IMR-90 (cell line): Measurements from ENCODE around the gene CCDC97. TPM values are rescaled to one million over a fixed set of nuclear protein-coding genes. Genes with fewer than 3 reads are reported as not detected.
A peak's percentile ranks its signal among the peaks of the same experiment; 100 is the strongest.

Experiments
- ATAC-seq: fragments of 200-7000 bp; cut with Tn5 transposase; 2 replicates; pipeline ENCODE4 v1.9.1; 2020; ENCODE audit warnings: low read depth, mild to moderate bottlenecking, moderate library complexity
- BruUV-seq: library from RNA; stranded (reverse); fragments of 400-500 nt; replicated peaks from 2 replicates; lab custom pipeline; 2021; lab: Mats Ljungman, UMichigan
- CTCF ChIA-PET: fragments of 300-600 bp; formaldehyde crosslinking; extraction: SDS; loops from one replicate; lab custom pipeline; 2021; ENCODE audit warnings: antibody characterized with exemption; lab: Yijun Ruan, JAX
- POLR2A ChIA-PET: fragments of 300-600 bp; sonication (Branson Sonifier 250); formaldehyde crosslinking; loops from one replicate; lab custom pipeline; 2022; ENCODE audit warnings: antibody characterized with exemption; ENCODE audit not compliant: unreplicated experiment; lab: Charles Lee
- DNase-seq: peaks from one replicate; pipeline ENCODE4 v3.0.0; 2013
- H2AFZ ChIP-seq: replicated peaks from 2 replicates; pipeline ENCODE3; 2013; ENCODE audit warnings: low read length, mild to moderate bottlenecking; ENCODE audit not compliant: poor library complexity
- H2AK5ac ChIP-seq: 2 replicates; pipeline ENCODE4 v1.6.1; 2013; ENCODE audit warnings: low read depth, low read length, inconsistent platforms
- H2AK9ac ChIP-seq: replicated peaks from 2 replicates; pipeline ENCODE3; 2013; ENCODE audit warnings: mild to moderate bottlenecking, low read depth, low read length, moderate library complexity; ENCODE audit not compliant: poor library complexity
- H2BK120ac ChIP-seq: 2 replicates; pipeline ENCODE4 v1.6.1; 2013; ENCODE audit warnings: low read depth, low read length, inconsistent platforms
- H2BK15ac ChIP-seq: 3 replicates; pipeline ENCODE4 v1.6.1; 2013; ENCODE audit warnings: low read depth, low read length, inconsistent platforms
- H2BK20ac ChIP-seq: 2 replicates; pipeline ENCODE4 v1.6.1; 2013; ENCODE audit warnings: low read depth, mild to moderate bottlenecking, inconsistent platforms, low read length, moderate library complexity
- H2BK5ac ChIP-seq: 2 replicates; pipeline ENCODE4 v1.6.1; 2013; ENCODE audit warnings: mild to moderate bottlenecking, low read depth, low read length, inconsistent platforms; ENCODE audit not compliant: poor library complexity, severe bottlenecking
- H3K14ac ChIP-seq: replicated peaks from 2 replicates; pipeline ENCODE4 v1.6.1; 2013; ENCODE audit warnings: low read depth, low read length, inconsistent platforms
- H3K18ac ChIP-seq: 2 replicates; pipeline ENCODE4 v1.6.1; 2013; ENCODE audit warnings: low read depth, low read length, control low read depth
- H3K23ac ChIP-seq: 2 replicates; pipeline ENCODE4 v1.6.1; 2013; ENCODE audit warnings: low read depth, low read length, inconsistent platforms
- H3K27ac ChIP-seq: 2 replicates; pipeline ENCODE4 v1.5.1; 2013; ENCODE audit warnings: mild to moderate bottlenecking, control low read depth, low read length; ENCODE audit not compliant: insufficient read depth
- H3K27me3 ChIP-seq: 2 replicates; pipeline ENCODE4 v1.6.1; 2013; ENCODE audit warnings: low read length; ENCODE audit not compliant: control insufficient read depth, insufficient read depth
- H3K36me3 ChIP-seq: 2 replicates; pipeline ENCODE4 v1.6.1; 2013; ENCODE audit warnings: low read length, mixed read lengths; ENCODE audit not compliant: control insufficient read depth, insufficient read depth
- H3K4ac ChIP-seq: 2 replicates; pipeline ENCODE4 v1.6.1; 2013; ENCODE audit warnings: low read depth, low read length, inconsistent platforms
- H3K4me1 ChIP-seq: 2 replicates; pipeline ENCODE4 v1.6.1; 2013; ENCODE audit warnings: low read length, mixed read lengths; ENCODE audit not compliant: control insufficient read depth, insufficient read depth
- H3K4me2 ChIP-seq: 2 replicates; pipeline ENCODE4 v1.6.1; 2013; ENCODE audit warnings: low read depth, mild to moderate bottlenecking, control low read depth, low read length, moderate library complexity
- H3K4me3 ChIP-seq: 2 replicates; pipeline ENCODE4 v1.5.1; 2013; ENCODE audit warnings: low read depth, mild to moderate bottlenecking, control low read depth, low read length, moderate library complexity; ENCODE audit not compliant: insufficient read depth
- H3K56ac ChIP-seq: 2 replicates; pipeline ENCODE4 v1.6.1; 2013; ENCODE audit warnings: low read length, inconsistent platforms; ENCODE audit not compliant: insufficient read depth; ENCODE audit errors: extremely low read depth
- H3K79me1 ChIP-seq, 2 experiments: 2 replicates each; pipeline ENCODE4 v1.6.1; 2013; ENCODE audit warnings: low read length in 2 of 2, inconsistent platforms in 1 of 2, low read depth in 1 of 2
- H3K9ac ChIP-seq: 2 replicates; pipeline ENCODE4 v1.6.1; 2013; ENCODE audit warnings: low read depth, low read length, control low read depth
- H3K9me1 ChIP-seq: 2 replicates; pipeline ENCODE4 v1.6.1; 2013; ENCODE audit warnings: low read length, inconsistent platforms; ENCODE audit not compliant: insufficient read depth
- H3K9me3 ChIP-seq: 2 replicates; pipeline ENCODE4 v1.6.1; 2013; ENCODE audit warnings: low read length; ENCODE audit not compliant: control insufficient read depth, insufficient read depth
- H4K20me1 ChIP-seq: 2 replicates; pipeline ENCODE4 v1.6.1; 2013; ENCODE audit warnings: low read length, inconsistent platforms; ENCODE audit not compliant: insufficient read depth
- H4K5ac ChIP-seq: 2 replicates; pipeline ENCODE4 v1.6.1; 2013; ENCODE audit warnings: mild to moderate bottlenecking, low read depth, low read length, control low read depth
- H4K8ac ChIP-seq, 2 experiments: 2 replicates each; pipeline ENCODE4 v1.6.1; 2013; ENCODE audit warnings: low read depth in 2 of 2, low read length in 2 of 2, control low read depth in 1 of 2, inconsistent platforms in 1 of 2
- H4K91ac ChIP-seq: 2 replicates; pipeline ENCODE4 v1.6.1; 2013; ENCODE audit warnings: low read depth, low read length, inconsistent platforms; ENCODE audit not compliant: insufficient read depth
- BHLHE40 ChIP-seq: fragments of 150-350 bp; IDR thresholded peaks from 2 replicates; pipeline ENCODE4 v1.6.1; 2016; ENCODE audit warnings: mild to moderate bottlenecking, low read depth, low read length
- CEBPB ChIP-seq: IDR thresholded peaks from 2 replicates; pipeline ENCODE4 v1.6.1; 2012; ENCODE audit warnings: low read depth, low read length, improper control_type of control experiment
- CHD1 ChIP-seq: IDR thresholded peaks from 2 replicates; pipeline ENCODE4 v1.6.1; 2012; ENCODE audit warnings: low read depth, low read length, improper control_type of control experiment
- FOS ChIP-seq: fragments of 150-350 bp; IDR thresholded peaks from 2 replicates; pipeline ENCODE4 v1.6.1; 2016; ENCODE audit warnings: low read depth, low read length
- MAFK ChIP-seq: IDR thresholded peaks from 2 replicates; pipeline ENCODE4 v1.6.1; 2012; ENCODE audit warnings: low read depth, low read length, improper control_type of control experiment
- MAZ ChIP-seq: IDR thresholded peaks from 2 replicates; pipeline ENCODE4 v1.6.1; 2012; ENCODE audit warnings: low read depth, mild to moderate bottlenecking, low read length, improper control_type of control experiment, moderate library complexity, borderline replicate concordance
- NFE2L2 ChIP-seq: fragments of 150-350 bp; IDR thresholded peaks from 2 replicates; pipeline ENCODE4 v1.6.1; 2016; ENCODE audit warnings: low read depth, mild to moderate bottlenecking, low read length
- RAD21 ChIP-seq: IDR thresholded peaks from 2 replicates; pipeline ENCODE4 v1.6.1; 2012; ENCODE audit warnings: low read length, improper control_type of control experiment
- RCOR1 ChIP-seq: IDR thresholded peaks from 2 replicates; pipeline ENCODE4 v1.6.1; 2012; ENCODE audit warnings: mild to moderate bottlenecking, low read length, improper control_type of control experiment; ENCODE audit not compliant: insufficient replicate concordance
- RFX5 ChIP-seq: IDR thresholded peaks from 2 replicates; pipeline ENCODE4 v1.8.0; 2012; ENCODE audit warnings: low read depth, mild to moderate bottlenecking, low read length, moderate library complexity
- SMC3 ChIP-seq: fragments of 150-350 bp; IDR thresholded peaks from 2 replicates; pipeline ENCODE4 v1.6.1; 2016; ENCODE audit warnings: low read depth, mild to moderate bottlenecking, antibody characterized with exemption, low read length, moderate library complexity
- WGBS, 2 experiments: methylation state at CpG; one replicate each; pipeline versions ENCODE4 v1.1.5 to v1.1.7; 2013; ENCODE audit warnings: missing lambda C conversion rate in 2 of 2; ENCODE audit not compliant: insufficient read length in 1 of 2; ENCODE audit errors: extremely low coverage in 2 of 2; 5-methylcytosine and 5-hydroxymethylcytosine counted together
- dilution Hi-C: fragments of 300-500 bp; cut with HindIII; formaldehyde crosslinking; loops from one replicate; pipeline ENCODE4 v1.14.3; 2018; ENCODE audit warnings: low sequenced_read_pairs; ENCODE audit not compliant: unreplicated experiment
- in situ Hi-C: fragments of 300-500 bp; cut with MboI; formaldehyde crosslinking; loops from 3 replicates; pipeline ENCODE4 v1.14.3; 2019; ENCODE audit warnings: low sequenced_read_pairs, inconsistent platforms, mixed read lengths
- intact Hi-C: fragments of 100-400 bp; cut with micrococcal nuclease; formaldehyde crosslinking; loops from 2 replicates; pipeline ENCODE4 v1.10.0; 2022
- polyA plus RNA-seq, 3 experiments: library from polyadenylated mRNA; depleted of rRNA; stranded (reverse); fragments of >200 nt; gene quantifications; 2 replicates each; pipeline ENCODE4 v1.2.3, GENCODE V29; 2012; ENCODE audit warnings: low replicate concordance in 1 of 3
- total RNA-seq: library from RNA; depleted of rRNA; stranded (reverse); fragments of >200 nt; gene quantifications from 2 replicates; pipeline ENCODE4 v1.2.3, GENCODE V29; 2012
- TF ChIP-seq, protein P1 (sequence below): fragments of 150-350 bp; IDR thresholded peaks from 2 replicates; pipeline ENCODE4 v1.6.1; 2016; ENCODE audit warnings: low read depth, mild to moderate bottlenecking, low read length, moderate library complexity, borderline replicate concordance
- TF ChIP-seq, protein P2 (sequence below): fragments of 150-350 bp; IDR thresholded peaks from 2 replicates; pipeline ENCODE4 v1.6.1; 2017; ENCODE audit warnings: mild to moderate bottlenecking, antibody characterized with exemption, low read length, low read depth
- TF ChIP-seq, protein P3 (sequence below): conservative IDR thresholded peaks from 2 replicates; pipeline ENCODE4 v1.5.1; 2012; ENCODE audit warnings: mild to moderate bottlenecking, low read depth, low read length, improper control_type of control experiment

CCDC97 gene
- total and polyA plus RNA-seq, 2 of the 4 experiments (the other 2 are of a cell fraction), result 4.1 to 11.0 TPM

DNA sequence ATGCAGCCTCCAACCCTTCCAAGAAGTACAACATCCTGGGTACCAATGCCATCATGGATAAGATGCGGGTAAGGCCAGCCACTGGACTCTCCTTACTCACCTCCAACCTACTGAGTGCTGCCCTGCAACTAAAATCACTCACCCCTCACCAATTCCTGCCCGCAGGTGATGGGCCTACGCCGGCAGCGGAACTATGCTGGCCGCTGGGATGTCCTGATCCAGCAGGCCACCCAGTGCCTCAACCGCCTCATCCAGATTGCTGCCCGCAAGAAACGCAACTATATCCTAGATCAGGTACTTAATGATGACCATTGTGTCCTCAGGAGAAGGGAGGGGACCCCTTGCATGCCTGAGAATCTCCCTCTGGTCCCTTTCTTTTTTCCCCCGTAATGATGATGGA lies 15.6 kb upstream of the CCDC97 start:
- in situ Hi-C loops (no loop called here), dilution Hi-C loops (no loop called here), intact Hi-C loops (no loop called here)
- H2AK5ac ChIP-seq, result no peak overlapping the region
- peaks cover 49 to 78% of the 10 kb centered on the region in 2 experiments for H3K79me1 ChIP-seq
- no peak overlapping the region for H2BK5ac ChIP-seq
- H3K18ac ChIP-seq, result no peak overlapping the region
- no peak overlapping the region for H3K56ac ChIP-seq
- ChIA-PET POLR2A (no interaction called here), CTCF (no interaction called here)
- H2BK120ac ChIP-seq, result no peak overlapping the region
- peaks cover 81% of the 10 kb centered on the region for H3K36me3 ChIP-seq
- H2AK9ac ChIP-seq, result peak overlapping the region; percentile 8
- H2BK15ac ChIP-seq, result no peak overlapping the region
- peaks cover 54% of the 10 kb centered on the region for H4K20me1 ChIP-seq
- H4K91ac ChIP-seq, result no peak overlapping the region
- H3K4ac ChIP-seq, result no peak overlapping the region
- H2AFZ ChIP-seq, result no peak overlapping the region
- no peak overlapping the region for H3K14ac ChIP-seq
- DNase-seq (no peak), ATAC-seq (no peak)
- no peak overlapping the region for H4K5ac ChIP-seq
- H3K27me3 ChIP-seq, result no peaks in the 10 kb centered on the region
- no TSS peak for BruUV-seq
- H3K4me3 ChIP-seq, result no peak overlapping the region
- no peak overlapping the region for H3K9ac ChIP-seq
- no peak for TF ChIP-seq SMC3
- no peak for TF ChIP-seq NFE2L2
- TF ChIP-seq RAD21, result no peak
- no peak for TF ChIP-seq RFX5
- TF ChIP-seq, protein P1, sequence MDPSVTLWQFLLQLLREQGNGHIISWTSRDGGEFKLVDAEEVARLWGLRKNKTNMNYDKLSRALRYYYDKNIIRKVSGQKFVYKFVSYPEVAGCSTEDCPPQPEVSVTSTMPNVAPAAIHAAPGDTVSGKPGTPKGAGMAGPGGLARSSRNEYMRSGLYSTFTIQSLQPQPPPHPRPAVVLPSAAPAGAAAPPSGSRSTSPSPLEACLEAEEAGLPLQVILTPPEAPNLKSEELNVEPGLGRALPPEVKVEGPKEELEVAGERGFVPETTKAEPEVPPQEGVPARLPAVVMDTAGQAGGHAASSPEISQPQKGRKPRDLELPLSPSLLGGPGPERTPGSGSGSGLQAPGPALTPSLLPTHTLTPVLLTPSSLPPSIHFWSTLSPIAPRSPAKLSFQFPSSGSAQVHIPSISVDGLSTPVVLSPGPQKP, result no peak
- TF ChIP-seq BHLHE40, result no peak
- TF ChIP-seq, protein P2, sequence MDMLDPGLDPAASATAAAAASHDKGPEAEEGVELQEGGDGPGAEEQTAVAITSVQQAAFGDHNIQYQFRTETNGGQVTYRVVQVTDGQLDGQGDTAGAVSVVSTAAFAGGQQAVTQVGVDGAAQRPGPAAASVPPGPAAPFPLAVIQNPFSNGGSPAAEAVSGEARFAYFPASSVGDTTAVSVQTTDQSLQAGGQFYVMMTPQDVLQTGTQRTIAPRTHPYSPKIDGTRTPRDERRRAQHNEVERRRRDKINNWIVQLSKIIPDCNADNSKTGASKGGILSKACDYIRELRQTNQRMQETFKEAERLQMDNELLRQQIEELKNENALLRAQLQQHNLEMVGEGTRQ, result no peak
- no peak for TF ChIP-seq FOS
- no peak for TF ChIP-seq RCOR1
- TF ChIP-seq, protein P3, sequence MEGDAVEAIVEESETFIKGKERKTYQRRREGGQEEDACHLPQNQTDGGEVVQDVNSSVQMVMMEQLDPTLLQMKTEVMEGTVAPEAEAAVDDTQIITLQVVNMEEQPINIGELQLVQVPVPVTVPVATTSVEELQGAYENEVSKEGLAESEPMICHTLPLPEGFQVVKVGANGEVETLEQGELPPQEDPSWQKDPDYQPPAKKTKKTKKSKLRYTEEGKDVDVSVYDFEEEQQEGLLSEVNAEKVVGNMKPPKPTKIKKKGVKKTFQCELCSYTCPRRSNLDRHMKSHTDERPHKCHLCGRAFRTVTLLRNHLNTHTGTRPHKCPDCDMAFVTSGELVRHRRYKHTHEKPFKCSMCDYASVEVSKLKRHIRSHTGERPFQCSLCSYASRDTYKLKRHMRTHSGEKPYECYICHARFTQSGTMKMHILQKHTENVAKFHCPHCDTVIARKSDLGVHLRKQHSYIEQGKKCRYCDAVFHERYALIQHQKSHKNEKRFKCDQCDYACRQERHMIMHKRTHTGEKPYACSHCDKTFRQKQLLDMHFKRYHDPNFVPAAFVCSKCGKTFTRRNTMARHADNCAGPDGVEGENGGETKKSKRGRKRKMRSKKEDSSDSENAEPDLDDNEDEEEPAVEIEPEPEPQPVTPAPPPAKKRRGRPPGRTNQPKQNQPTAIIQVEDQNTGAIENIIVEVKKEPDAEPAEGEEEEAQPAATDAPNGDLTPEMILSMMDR, result no peak
- no peak for TF ChIP-seq CEBPB
- TF ChIP-seq CHD1, result no peak
- TF ChIP-seq MAZ, result no peak
- TF ChIP-seq MAFK, result no peak
- H3K4me2 ChIP-seq, result no peak overlapping the region
- no peak overlapping the region for H3K23ac ChIP-seq
- 100% methylated on average over 1 of the region's 10 CpGs; no CpG with 5 or more reads in 1 of the 2 experiments for WGBS, 2 experiments
- H3K9me1 ChIP-seq, result peaks cover 22% of the 10 kb centered on the region
- H4K8ac ChIP-seq, result no peak overlapping the region
- no peak overlapping the region for H3K27ac ChIP-seq
- peaks cover 20% of the 10 kb centered on the region for H3K4me1 ChIP-seq
- no peak overlapping the region for H2BK20ac ChIP-seq
- H3K9me3 ChIP-seq, result no peaks in the 10 kb centered on the region
